ENCODE results near the gene MAZ. TPM values are rescaled to one million over a fixed set of nuclear protein-coding genes. Genes with fewer than 3 reads are reported as not detected.
A peak's percentile ranks its signal among the peaks of the same experiment; 100 is the strongest.

MAZ gene
- total RNA-seq = 100 to 1,000 TPM in 1 of 2 donors, 10 to 100 TPM in 1; 28.4 to 272 TPM
- 10 to 100 TPM; 16.0 to 61.7 TPM for polyA plus RNA-seq

GRCh38 chr16:29806099-29806579 is at the start of gene MAZ:
MAZ (plus strand) TSS chr16:29806529; CDS start chr16:29806702, 173 bp downstream.
- H3K4me3 ChIP-seq (ENCODE audit: low read depth in 1 of 3, low read length in 3 of 3) = peak within 1 kb of the TSS; percentile 53 to 93 (median 90)
- H3K4me1 ChIP-seq (ENCODE audit: control insufficient read depth in 4 of 4, insufficient read depth in 4 of 4, low read length in 3 of 4) = peaks cover 11 to 43% (median 26%) of the 10 kb centered on the region in 4 donors
- H3K27ac ChIP-seq (ENCODE audit: low read depth in 1 of 2, low read length in 2 of 2) = peak within 1 kb of the TSS; percentile 91 to 98
- peak within 1 kb of the TSS in 1 of 2 donors; percentile 48 for H3K9ac ChIP-seq (ENCODE audit: low read depth in 1 of 2, low read length in 2 of 2)
- no peaks in the 10 kb centered on the region for H3K9me3 ChIP-seq (ENCODE audit: control insufficient read depth in 4 of 4, low read length in 3 of 4)
- H3K27me3 ChIP-seq (ENCODE audit: control insufficient read depth in 4 of 4, insufficient read depth in 4 of 4, low read length in 3 of 4) = no peaks in the 10 kb centered on the region
- DNase-seq (ENCODE audit: low spot score) = no peak
- peaks cover 2 to 10% (median 4%) of the 10 kb centered on the region in 4 donors for H3K36me3 ChIP-seq (ENCODE audit: control insufficient read depth in 4 of 4, insufficient read depth in 3 of 4, low read depth in 1 of 4, low read length in 3 of 4)
- 3% methylated on average over 67 of the region's 67 CpGs for WGBS
- TF ChIP-seq RAD21 (IDR thresholded peaks at IDR 0.05) (no peak), SP1 (IDR thresholded peaks at IDR 0.05) (no peak), FOXA1 (IDR thresholded peaks at IDR 0.05) (no peak), CTCF (IDR thresholded peaks at IDR 0.05; ENCODE audit: low read depth, low read length, missing input control) (no peak), GABPA (IDR thresholded peaks at IDR 0.05 in 1 of 2, conservative IDR thresholded peaks at IDR 0.05 in 1 of 2) (no peak), MAX (IDR thresholded peaks at IDR 0.05) (no peak), TAF1 (conservative IDR thresholded peaks at IDR 0.05) (no peak), REST (IDR thresholded peaks at IDR 0.05) (no peak)

GRCh38 chr16:29756654-29757053 is 49.7 kb upstream of the MAZ start:
- 97% methylated on average over 1 of the region's 1 CpG for WGBS
- no peak for DNase-seq (ENCODE audit: low spot score)
- H3K36me3 ChIP-seq (ENCODE audit: control insufficient read depth in 4 of 4, insufficient read depth in 3 of 4, low read depth in 1 of 4, low read length in 3 of 4) = no peaks in the 10 kb centered on the region
- H3K4me3 ChIP-seq (ENCODE audit: low read depth in 1 of 3, low read length in 3 of 3) = no peak overlapping the region
- no peak overlapping the region for H3K27ac ChIP-seq (ENCODE audit: low read depth in 1 of 2, low read length in 2 of 2)
- H3K9me3 ChIP-seq (ENCODE audit: control insufficient read depth in 4 of 4, low read length in 3 of 4) = no peaks in the 10 kb centered on the region
- peaks cover 1 to 44% (median 32%) of the 10 kb centered on the region in 4 donors for H3K4me1 ChIP-seq (ENCODE audit: control insufficient read depth in 4 of 4, insufficient read depth in 4 of 4, low read length in 3 of 4)
- no peak overlapping the region for H3K9ac ChIP-seq (ENCODE audit: low read depth in 1 of 2, low read length in 2 of 2)
- no peaks in the 10 kb centered on the region for H3K27me3 ChIP-seq (ENCODE audit: control insufficient read depth in 4 of 4, insufficient read depth in 4 of 4, low read length in 3 of 4)
- no peak for TF ChIP-seq TAF1 (conservative IDR thresholded peaks at IDR 0.05)
- no peak for TF ChIP-seq FOXA1 (IDR thresholded peaks at IDR 0.05)
- no peak for TF ChIP-seq NR2F2 (IDR thresholded peaks at IDR 0.05)
- TF ChIP-seq ZBTB33 (IDR thresholded peaks at IDR 0.05) = no peak
- TF ChIP-seq HNF4A (conservative IDR thresholded peaks at IDR 0.05) = no peak
- no peak for TF ChIP-seq ATF3 (IDR thresholded peaks at IDR 0.05)
- no peak for TF ChIP-seq SP1 (IDR thresholded peaks at IDR 0.05)
- no peak for TF ChIP-seq RXRA (IDR thresholded peaks at IDR 0.05)
- no peak for TF ChIP-seq CTCF (IDR thresholded peaks at IDR 0.05; ENCODE audit: low read depth, low read length, missing input control)
- no peak for TF ChIP-seq GABPA (IDR thresholded peaks at IDR 0.05 in 1 of 2, conservative IDR thresholded peaks at IDR 0.05 in 1 of 2)
- no peak for TF ChIP-seq FOXA2 (IDR thresholded peaks at IDR 0.05)
- TF ChIP-seq JUND (IDR thresholded peaks at IDR 0.05) = no peak
- TF ChIP-seq MAX (IDR thresholded peaks at IDR 0.05) = no peak
- TF ChIP-seq EGR1 (IDR thresholded peaks at IDR 0.05; ENCODE audit: low read depth in 2 of 2) = no peak
- no peak for TF ChIP-seq REST (IDR thresholded peaks at IDR 0.05)
- no peak for TF ChIP-seq RAD21 (IDR thresholded peaks at IDR 0.05)
